Mesenteric fat pad (tissue), 1 donor: Measurements from ENCODE around the gene TTC34. TPM values are rescaled to one million over a fixed set of nuclear protein-coding genes. Genes with fewer than 3 reads are reported as not detected.

Source experiments
- DNase-seq: peaks from one replicate; pipeline ENCODE4 v3.0.0-alpha.2; 2020; ENCODE audit warnings: low spot score
- long read RNA-seq: library from polyadenylated mRNA; unstranded; transcript quantifications from one replicate; pipeline ENCODE4 v2.0.0, GENCODE V29; 2020
- total RNA-seq: library from RNA; stranded (reverse); fragmentation: NEBNext Ultra II Directional; extraction: Animal tissue kit (Norgen Biotek cat#: 25700); gene quantifications from one replicate; pipeline ENCODE4 v1.2.1, GENCODE V29; 2021
- donor health status: DM: yes; HTN: yes; CAD: no.

The TTC34 gene
- total RNA-seq, result 0.35 TPM
- long read RNA-seq, result 0 reads

DNA sequence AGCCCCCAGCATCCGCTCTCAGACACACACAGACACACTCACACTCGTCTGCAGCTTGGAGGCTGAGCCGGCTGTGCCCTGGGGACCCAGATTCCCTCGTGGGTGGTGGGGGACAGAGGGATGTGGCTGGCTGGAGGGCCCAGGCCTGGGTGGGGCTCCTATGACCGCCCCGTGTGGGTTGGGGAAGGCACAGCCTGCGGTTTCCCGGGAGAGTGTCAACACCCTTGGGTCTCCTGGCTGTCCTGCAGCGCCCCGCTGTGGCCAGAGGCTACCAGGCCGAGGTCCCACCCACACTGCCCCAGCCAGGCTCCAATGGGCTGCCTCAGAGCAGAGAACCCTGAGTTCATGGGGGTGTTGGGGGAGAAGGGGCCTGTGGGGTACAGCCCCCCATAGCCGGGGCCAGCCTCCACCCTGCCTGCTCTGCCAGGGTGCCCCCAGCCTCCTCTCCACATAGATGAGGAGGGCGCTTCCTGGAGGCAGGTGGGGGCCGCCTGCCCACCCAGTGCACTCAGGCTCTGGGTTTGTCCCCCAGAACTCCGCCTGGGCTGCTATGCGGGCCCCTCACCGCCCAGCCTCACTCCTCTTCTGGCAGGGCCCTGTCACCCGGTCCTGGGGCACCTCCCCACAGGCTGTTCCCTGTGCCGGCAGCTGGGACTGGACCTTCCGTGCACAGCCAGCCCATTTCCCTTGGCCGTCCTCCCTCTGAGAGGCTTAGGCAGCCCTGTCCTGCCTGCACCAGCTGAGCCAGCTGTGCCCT, at the start of gene TTC34:
Gene TTC34, minus strand, starts transcription at position 159 of the 757 bp plus-strand sequence. CDS start 866 bp downstream, outside the sequence.
- no peak for DNase-seq

GRCh38 chr1:2850502-2850901, 49.0 kb upstream of the TTC34 start:
- DNase-seq, result no peak

GRCh38 chr1:2848006-2848670, 46.6 kb upstream of the TTC34 start:
- no peak for DNase-seq

- DNase-seq, result no peak
Observed at GRCh38 chr1:2847086-2847985, 45.8 kb upstream of the TTC34 start.

GRCh38 chr1:2845869-2846268, 44.4 kb upstream of the TTC34 start:
- DNase-seq, result no peak

DNA sequence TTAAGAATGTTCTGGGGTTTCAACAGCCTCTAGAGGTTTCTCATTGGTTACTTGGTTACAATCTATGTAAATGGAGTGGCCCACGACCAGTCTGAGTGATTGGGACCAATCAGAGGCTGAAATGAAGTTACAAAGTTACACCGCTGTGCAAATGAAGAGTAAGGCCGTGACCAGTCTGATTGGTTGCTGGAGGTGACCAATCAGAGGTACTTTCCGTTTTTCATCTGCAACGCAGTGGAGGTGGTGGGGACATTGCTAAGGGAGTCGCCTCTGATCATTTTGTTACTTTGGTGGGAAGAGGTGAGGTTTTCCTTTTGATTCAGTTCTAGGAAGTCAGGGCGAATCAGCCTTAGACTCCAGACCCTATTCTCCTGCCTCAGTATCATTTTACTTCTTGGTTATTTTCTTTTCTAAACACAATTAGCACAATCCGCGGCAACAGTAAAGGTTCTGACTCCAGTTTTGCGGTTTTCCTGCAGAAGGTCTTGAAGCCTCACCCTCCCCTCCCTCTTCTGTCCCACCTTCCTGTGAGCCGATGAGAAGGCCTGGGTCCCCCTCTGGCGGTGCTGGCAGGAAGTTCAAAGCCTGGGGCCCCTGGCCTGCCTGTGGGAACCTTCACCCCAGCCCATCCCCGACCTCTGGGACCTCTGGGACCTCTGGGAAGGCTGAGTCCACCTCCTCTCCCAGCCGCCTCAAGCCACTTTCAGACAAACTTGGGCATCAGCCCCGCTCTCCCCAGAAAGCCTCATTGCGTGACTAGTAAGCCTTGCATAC, 38.7 kb upstream of the TTC34 start:
- no peak for DNase-seq

DNA sequence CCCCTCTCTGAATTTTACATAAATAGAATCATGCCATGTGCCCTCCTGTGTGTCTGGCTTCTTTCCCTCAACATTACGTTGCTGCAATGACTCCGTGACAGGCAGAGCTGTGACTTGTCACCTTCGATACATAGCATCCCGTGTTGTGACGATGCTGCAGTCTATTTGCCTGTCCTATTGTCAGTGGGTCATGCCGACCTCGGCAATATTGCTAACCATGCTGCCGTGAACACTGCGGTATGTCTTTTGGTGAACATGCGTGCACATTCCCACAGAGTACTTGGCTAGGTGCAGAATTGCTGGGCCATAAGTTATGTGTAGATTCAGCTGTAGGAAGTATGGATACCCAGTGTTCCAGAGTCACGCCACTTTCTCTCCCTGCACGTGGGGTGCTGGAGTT, 36.3 kb upstream of the TTC34 start:
- DNase-seq, result no peak

- no peak for DNase-seq
Observed at GRCh38 chr1:2837316-2837715, 35.8 kb upstream of the TTC34 start.

- no peak for DNase-seq
Observed at GRCh38 chr1:2836333-2836970, 35.0 kb upstream of the TTC34 start.

GRCh38 chr1:2835650-2836159, 34.2 kb upstream of the TTC34 start:
- DNase-seq, result no peak

- no peak for DNase-seq
Observed at GRCh38 chr1:2834741-2835564, 33.5 kb upstream of the TTC34 start.

DNA sequence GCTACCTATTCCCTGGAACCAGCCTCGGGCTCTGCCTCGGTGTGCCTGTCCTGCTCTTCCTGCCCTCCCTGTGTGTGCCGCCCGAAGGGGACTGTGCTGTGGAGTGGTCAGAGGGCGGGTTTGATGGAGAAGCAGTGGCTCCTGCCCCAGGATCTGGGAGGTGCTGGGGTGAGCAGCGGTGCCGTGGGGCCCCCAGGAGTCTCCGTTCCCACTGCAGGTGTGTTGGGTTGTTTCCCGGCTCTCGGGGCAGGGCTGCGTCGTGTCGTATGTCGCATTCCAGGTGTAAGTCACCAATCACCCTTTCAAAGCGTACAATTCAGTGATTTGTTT, 32.6 kb upstream of the TTC34 start:
- no peak for DNase-seq

- DNase-seq, result no peak
Observed at GRCh38 chr1:2833454-2834145, 32.1 kb upstream of the TTC34 start.

DNA sequence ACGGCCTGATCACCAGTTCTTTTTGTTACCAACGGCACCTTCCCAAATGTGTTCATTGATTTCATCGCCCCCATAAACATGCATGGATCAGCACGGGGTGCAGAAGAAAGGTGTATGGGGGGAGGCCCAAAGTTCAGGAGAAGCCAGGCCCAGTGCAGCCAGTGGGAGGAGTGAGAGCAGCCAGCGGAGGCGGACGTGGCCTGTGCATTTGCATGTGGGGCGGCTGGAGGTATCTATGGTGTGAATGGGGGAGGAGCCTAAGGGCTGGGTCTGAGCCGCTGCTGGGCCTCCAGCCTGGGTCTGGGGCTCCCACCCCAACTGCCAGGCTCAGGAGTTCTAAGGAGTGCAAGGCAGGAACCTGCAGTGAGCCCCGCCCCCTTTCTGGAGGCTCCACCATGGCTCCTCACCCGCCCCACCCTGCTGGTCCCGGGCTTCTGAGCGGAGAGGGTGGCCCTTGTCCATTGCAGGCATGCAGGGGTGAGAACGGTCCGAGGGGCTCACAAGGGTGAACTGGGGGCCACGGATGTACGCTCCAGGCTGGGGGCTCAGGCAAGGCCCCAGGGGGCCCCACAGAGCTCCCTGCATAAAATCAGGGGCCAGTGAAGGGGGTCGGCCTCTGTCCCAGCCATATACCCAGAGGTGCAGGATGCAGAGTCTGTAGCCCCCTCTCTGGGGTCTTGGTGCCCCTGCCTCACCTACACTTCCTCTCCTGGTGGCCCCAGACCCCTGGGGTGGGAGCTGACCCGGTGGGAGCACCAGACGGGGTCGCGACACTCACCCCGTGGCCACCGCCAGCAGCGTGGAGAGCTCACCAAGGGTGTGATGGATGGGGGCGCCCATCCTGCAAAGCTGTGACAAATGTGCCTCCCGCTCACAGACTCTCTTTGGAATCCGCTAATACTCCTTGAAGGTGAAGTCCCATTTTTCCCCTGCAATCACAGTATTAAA, 31.3 kb upstream of the TTC34 start:
- DNase-seq, result no peak

DNA sequence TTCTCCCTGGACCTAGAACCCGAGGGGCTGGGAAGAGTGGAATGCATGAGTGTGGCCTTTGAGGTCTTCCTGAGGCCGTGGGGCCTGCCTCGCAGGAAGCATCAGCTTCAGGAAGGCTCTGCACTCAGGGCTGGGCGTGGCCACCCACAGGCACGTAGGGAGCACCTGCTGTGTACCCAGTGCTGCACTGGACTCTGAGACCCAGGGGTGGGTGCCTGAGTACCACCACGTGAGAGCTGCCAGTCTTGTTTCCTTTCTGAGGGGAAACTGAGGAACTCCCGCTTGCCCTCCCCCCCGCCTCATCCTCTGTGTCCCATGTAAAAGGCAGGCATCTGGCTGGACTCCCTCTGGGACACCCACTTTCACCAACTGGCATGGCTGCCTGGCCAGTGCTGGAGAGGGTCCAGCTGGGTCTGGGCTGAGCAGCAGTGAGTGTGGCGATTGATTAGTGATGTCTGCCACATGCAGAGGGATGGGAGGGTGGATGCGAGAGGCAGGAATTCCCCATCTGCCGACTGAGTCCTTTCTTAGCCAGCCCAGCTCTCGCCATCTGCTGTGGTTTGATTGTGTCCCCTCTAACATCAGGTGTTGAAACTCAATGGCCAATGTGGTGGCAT, 30.2 kb upstream of the TTC34 start:
- DNase-seq, result no peak

- DNase-seq, result no peak
Observed at GRCh38 chr1:2830761-2831425, 29.4 kb upstream of the TTC34 start.
